Fibroblast of pulmonary artery (primary cell): ENCODE results near the gene PIGV.
"Not testable (repeated sequence)": the region's sequence is repeated elsewhere in the genome, so short reads cannot be mapped to it uniquely, and the experiment has no call there.

Experiments used
- DNase-seq: peaks from one replicate; pipeline ENCODE4 v3.0.0-alpha.2; 2010; ENCODE audit warnings: low read depth
- H3K4me3 ChIP-seq: replicated peaks from 2 replicates; pipeline ENCODE4 v1.5.1; 2011; ENCODE audit warnings: low read depth, mild to moderate bottlenecking, control low read depth, low read length, moderate library complexity
- CTCF ChIP-seq: IDR thresholded peaks from 2 replicates; pipeline ENCODE4 v1.5.1; 2011; ENCODE audit warnings: mild to moderate bottlenecking, control low read depth, low read length, inconsistent platforms; ENCODE audit errors: missing control alignments

PIGV gene

GRCh38 chr1:26839779-26840178 lies 52.0 kb downstream of the PIGV start:
- TF ChIP-seq CTCF, result no peak
- no peak overlapping the region for H3K4me3 ChIP-seq
- no peak for DNase-seq

- H3K4me3 ChIP-seq, result no peak overlapping the region
- no peak for DNase-seq
- no peak for TF ChIP-seq CTCF
Measured at GRCh38 chr1:26844424-26845196, 56.9 kb downstream of the PIGV start.

DNA sequence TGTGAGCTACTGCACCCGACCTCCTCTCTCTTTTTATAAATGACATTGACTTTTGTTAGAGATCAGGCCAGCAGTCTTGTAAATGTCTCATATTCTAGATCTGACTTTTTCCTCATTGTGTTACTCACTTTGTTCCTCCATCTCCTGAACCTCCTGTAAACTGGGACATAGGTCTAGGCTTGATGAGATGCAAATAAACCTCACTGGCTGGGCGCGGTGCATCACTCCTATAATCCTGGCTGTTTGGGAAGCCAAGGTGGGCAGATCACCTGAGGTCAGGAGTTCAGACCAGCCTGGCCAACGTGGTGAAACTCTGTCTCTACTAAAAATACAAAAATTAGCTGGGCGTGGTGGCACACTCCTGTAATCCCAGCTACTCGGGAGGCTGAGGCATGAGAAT lies 60.1 kb downstream of the PIGV start:
- H3K4me3 ChIP-seq, DNase-seq: not testable (repeated sequence)
